Measurements from ENCODE around the gene SPATA18. TPM values are rescaled to one million over a fixed set of nuclear protein-coding genes. Genes with fewer than 3 reads are reported as not detected.
A peak's percentile ranks its signal among the peaks of the same experiment; 100 is the strongest.

The SPATA18 gene
- total and polyA plus RNA-seq, 2 of the 13 experiments (the other 11 are each of a cell fraction or from before 2014, with no cell fraction given): 5.7 to 13.2 TPM

DNA sequence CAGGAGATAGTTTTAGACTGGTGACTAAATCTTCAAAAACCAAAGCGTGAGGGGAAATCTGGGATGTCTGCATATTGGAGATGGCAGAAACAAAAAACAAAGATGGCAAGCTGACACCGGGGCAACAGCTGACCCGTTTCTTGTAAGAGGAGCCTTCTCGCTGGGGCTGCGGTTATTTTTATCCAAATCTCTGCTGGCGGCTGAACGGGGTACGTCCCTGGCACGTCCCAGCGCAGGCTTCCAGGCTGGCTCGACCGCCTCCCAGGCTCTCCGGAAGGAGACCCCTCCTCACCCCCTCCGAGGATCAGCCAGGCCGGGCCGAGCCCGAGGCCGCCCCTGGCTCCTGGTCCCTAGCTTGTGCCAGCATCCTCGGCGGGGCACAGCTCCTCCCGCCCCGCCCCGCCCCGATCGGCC lies 13.4 kb upstream of the SPATA18 start:
- no peaks in the 10 kb centered on the region for H4K20me1 ChIP-seq (ENCODE audit: insufficient read depth, low read length)
- ChIA-PET POLR2A (interaction anchor here (1.2 kb wide), 2 partner anchors 15 to 195 kb away, joined by 5 to 11 read pairs; partner anchors contain the start of gene DCUN1D4), CTCF (ENCODE audit: low intra/inter-chr PET ratio, low total read pairs) (no interaction called here)
- in situ Hi-C loops (cut with HindIII; ENCODE audit: extremely low pct_ligation_motif_present, low pct_unique_long_range_greater_than_20kb) (no loop called here), intact Hi-C loops (cut with micrococcal nuclease; ENCODE audit: unreplicated experiment) (no loop called here)
- H2AFZ ChIP-seq (ENCODE audit: low read length): peak overlapping the region; percentile 62
- TF ChIP-seq GPN1 (CRISPR knock-in tag; IDR thresholded peaks at IDR 0.05; ENCODE audit: borderline replicate concordance): no peak
- no peak for TF ChIP-seq ZNF761 (CRISPR knock-in tag; conservative IDR thresholded peaks at IDR 0.05)
- no peak for TF ChIP-seq SIN3B (IDR thresholded peaks at IDR 0.05; ENCODE audit: low read length)
- TF ChIP-seq ZNF709 (CRISPR knock-in tag; IDR thresholded peaks at IDR 0.05): no peak
- no peak for TF ChIP-seq EEA1 (CRISPR knock-in tag; IDR thresholded peaks at IDR 0.05; ENCODE audit: borderline replicate concordance)
- TF ChIP-seq SMAD3 (CRISPR knock-in tag; IDR thresholded peaks at IDR 0.05): no peak
- no peak for TF ChIP-seq KDM6A (CRISPR knock-in tag; IDR thresholded peaks at IDR 0.05; ENCODE audit: low read depth)
- no peak for TF ChIP-seq MTA3 (CRISPR knock-in tag; IDR thresholded peaks at IDR 0.05)
- TF ChIP-seq ZNF335 (CRISPR knock-in tag; IDR thresholded peaks at IDR 0.05): no peak
- TF ChIP-seq GABPB1 (CRISPR knock-in tag; IDR thresholded peaks at IDR 0.05): peak; percentile 48; the same call in 1 of the 2 replicates
- no peak for TF ChIP-seq HIVEP1 (CRISPR knock-in tag; IDR thresholded peaks at IDR 0.05)
- no peak for TF ChIP-seq RBAK (CRISPR knock-in tag; IDR thresholded peaks at IDR 0.05)
- no peak for TF ChIP-seq JARID2 (CRISPR knock-in tag; IDR thresholded peaks at IDR 0.05; ENCODE audit: insufficient replicate concordance)
- peak; percentile 8 for TF ChIP-seq PHF8 (CRISPR knock-in tag; IDR thresholded peaks at IDR 0.05)
- 0 out of 2 replicates have a peak, but pooled peaks have one; percentile 23 for TF ChIP-seq ZBTB7A (CRISPR knock-in tag; IDR thresholded peaks at IDR 0.05)
- BruUV-seq (replicated peaks): no TSS peak
- DNase-seq (ENCODE audit: low spot score) (no peak), FAIRE-seq (no peak), ATAC-seq (peak; percentile 62)
- peak overlapping the region; percentile 84 for H3K4me2 ChIP-seq (ENCODE audit: low read depth, low read length)
- WGBS (ENCODE audit: low lambda C conversion rate): 6% methylated on average over 13 of the region's 25 CpGs
- H3K36me3 ChIP-seq (replicated peaks in 1 of 2; ENCODE audit: control insufficient read depth in 1 of 2, insufficient read depth in 2 of 2, low read length in 2 of 2): no peaks in the 10 kb centered on the region
- H3K27me3 ChIP-seq (ENCODE audit: control insufficient read depth in 1 of 2, insufficient read depth in 2 of 2, low read length in 2 of 2): no peaks in the 10 kb centered on the region; a peak in 1 of 5 replicates
- H3K79me2 ChIP-seq (ENCODE audit: insufficient read depth, low read length): no peaks in the 10 kb centered on the region
- H3K4me3 ChIP-seq (replicated peaks in 1 of 3; ENCODE audit: insufficient read depth in 1 of 3, low read depth in 2 of 3, low read length in 3 of 3): peak overlapping the region; percentile 77 to 87 (median 81)
- peaks cover 30% of the 10 kb centered on the region for H3K4me1 ChIP-seq (ENCODE audit: insufficient read depth, low read length)
- H3K9me3 ChIP-seq (ENCODE audit: low read length): no peaks in the 10 kb centered on the region
- no peak overlapping the region for H3K27ac ChIP-seq (ENCODE audit: extremely low read length, insufficient read depth, low read length)
- peak overlapping the region; percentile 67 for H3K9ac ChIP-seq (ENCODE audit: insufficient read depth, low read depth, low read length)

Measured in HepG2 (cell line).